Cerebellar cortex (tissue), 1 donor: ENCODE measurements around the gene CDKL1.
"Not testable (repeated sequence)": the region's sequence is repeated elsewhere in the genome, so short reads cannot be mapped to it uniquely, and the experiment has no call there.

Experiments
- DNase-seq: peaks from one replicate; pipeline ENCODE4 v3.0.0-alpha.2; 2015; ENCODE audit warnings: low spot score

Gene CDKL1

DNA sequence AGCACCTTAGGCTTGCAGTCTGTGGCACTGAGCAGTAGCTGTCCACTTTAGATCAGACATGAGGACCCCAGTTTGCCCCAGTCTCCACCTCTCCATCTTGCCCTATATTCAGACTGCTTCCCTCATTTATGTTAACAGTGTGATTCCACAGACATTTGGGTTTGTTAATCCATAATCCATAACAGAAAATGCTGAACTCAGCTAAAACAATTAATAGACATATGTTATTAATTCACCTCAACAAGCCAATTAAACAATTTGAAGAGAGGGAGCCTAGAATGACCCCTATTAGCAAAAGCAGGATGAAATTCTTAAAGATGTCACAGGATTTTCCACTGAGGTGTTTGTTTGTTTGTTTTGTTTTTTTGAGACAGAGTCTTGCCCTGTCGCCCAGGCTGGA is 9.1 kb downstream of the CDKL1 start:
- DNase-seq = no peak

DNA sequence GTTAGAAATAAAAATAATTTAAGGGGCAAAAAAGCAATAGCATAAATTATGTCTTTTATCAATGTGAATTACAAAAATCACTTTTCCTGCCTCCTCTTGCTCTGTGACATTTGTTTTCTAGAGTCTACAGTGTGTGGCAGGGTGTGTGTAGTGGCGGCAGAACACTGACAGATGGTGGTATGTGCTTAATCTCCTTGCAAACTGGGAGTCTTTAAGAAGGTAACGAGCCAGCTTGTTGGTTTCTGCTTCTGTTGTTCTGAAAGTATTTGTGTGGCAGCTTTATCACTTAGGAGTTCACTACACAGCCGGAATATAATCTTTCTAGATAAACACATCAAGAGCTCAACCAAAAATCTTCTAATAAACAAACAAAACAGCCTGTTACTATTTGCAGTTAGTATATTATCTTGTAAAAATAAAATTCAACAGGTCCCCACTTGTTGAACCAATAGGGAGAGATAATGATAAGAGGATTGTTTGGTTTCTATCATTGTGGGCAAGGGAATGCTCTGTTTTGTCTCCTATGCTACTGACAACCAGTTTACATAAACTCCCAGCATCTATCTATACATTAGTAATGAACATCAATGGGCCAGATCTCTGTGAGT is 13.0 kb downstream of the CDKL1 start:
- peak; percentile 51 for DNase-seq

DNA sequence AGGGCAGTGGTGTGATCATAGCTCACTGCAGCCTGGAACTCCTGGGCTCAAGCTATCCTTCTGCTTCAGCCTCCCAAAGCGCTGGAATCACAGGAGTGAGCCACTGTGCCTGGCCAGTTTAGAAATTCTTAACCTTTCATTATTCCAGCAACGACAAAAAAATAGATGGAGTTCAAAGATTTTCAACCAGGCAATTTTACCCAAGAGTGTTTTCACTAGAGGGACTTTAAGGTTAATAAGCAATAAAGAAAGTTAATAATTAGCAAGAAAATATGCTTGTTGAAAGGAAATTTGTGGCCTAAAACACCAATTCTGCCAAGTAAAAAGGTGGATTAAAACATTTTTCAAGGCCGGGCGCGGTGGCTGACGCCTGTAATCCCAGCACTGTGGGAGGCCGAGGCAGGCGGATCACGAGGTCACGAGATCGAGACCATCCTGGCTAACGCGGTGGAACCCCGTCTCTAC is 14.8 kb downstream of the CDKL1 start:
- DNase-seq = no peak

DNA sequence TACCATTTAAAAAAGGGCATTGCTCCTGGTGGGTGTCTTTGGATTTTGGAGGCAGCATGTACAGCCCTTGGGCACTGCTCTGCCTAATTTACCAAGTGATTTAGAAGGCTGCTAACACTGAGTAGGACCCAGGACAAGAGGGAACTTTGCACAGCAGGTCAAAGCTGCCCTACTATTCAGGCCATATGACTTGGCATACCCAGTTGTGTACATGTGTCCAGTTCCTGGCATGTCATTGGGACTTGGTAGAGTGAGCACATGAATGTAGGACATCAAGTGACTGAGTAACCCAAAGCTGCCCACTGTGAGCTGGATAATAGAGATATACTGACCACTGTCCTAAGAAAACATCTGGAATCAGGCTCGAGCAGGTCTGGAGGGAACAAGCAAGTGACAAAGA is 15.7 kb downstream of the CDKL1 start:
- no peak for DNase-seq

DNA sequence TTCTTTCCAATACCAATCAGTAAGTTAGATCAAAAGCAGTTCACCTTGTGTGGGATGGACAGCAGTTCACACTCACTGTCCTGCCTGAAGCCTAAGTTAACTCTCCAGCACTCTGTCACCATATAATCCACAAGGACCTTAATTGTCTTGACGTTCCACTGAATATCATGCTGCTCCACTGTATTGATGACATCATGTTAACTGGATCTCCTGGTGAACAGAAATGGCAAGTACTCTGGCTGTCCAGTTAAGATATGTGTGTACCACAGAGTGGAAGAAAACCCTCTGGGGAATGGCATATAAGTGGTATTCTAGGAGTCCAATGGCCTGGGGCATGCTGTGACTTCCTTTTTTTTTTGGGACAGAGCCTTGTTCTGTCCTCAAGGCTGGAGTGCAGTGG is 16.2 kb downstream of the CDKL1 start:
- DNase-seq = no peak

DNA sequence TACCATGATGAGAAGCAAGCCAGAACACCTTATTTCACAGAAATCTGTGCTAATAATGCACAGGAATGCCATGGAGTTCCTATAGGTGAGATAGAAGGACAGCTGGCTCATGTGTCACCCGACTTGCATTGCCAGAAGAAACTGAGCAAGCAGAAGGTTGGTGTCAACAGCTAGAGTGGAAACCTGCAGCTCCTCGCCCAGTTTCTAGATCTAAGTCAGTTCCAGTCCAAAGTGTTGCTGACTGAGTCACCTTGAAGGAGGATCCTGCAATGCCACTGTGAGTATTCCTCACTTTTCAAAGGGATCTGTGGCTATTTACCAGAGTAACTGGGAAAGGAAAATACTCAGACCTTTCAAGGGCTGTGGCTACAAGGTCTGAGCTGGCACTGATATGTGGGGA is 17.1 kb downstream of the CDKL1 start:
- DNase-seq = no peak

DNA sequence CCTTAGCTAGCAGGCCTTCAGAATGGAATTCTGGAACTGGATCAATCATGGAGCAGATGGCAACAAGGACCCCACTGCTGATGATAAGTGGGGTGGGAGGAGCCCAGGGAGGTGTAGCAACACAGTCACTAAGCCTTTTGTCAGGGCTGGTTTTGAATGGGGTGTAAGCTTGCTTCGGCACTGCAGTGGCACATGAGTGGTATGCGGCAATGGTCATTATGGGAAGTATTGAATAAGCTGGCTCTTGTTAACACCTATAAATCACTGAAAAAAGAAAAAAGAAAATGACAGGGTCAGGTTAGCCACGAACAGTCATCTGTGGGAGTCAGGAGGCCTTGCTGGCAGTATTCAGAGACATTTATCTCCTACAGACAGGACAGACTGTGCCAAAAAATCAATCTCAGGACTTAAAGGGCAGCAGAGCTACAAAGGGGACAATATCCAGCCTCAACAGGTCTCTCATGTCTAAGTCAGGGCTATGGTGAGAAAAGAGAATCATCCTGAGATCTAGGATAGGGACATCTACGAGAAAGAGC is 19.1 kb downstream of the CDKL1 start:
- no peak for DNase-seq

DNA sequence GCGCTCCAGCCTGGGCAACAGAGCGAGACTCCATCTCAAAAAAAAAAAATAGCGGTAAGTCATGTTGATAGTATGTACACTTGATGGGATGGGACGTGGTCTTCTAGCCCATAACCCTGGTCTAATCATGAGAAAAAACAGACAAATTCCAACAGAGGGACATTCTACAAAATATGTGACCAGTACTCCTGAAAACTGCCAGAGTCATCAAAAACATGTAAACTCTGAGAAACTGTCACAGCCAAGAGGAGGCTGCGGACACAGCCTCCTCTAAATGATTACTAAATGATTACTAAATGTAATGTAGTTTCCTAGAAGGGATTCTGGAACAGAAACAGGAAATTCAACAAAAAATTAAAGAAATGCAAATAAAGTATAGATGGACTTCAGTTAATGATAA is 20.9 kb downstream of the CDKL1 start:
- no peak for DNase-seq

DNA sequence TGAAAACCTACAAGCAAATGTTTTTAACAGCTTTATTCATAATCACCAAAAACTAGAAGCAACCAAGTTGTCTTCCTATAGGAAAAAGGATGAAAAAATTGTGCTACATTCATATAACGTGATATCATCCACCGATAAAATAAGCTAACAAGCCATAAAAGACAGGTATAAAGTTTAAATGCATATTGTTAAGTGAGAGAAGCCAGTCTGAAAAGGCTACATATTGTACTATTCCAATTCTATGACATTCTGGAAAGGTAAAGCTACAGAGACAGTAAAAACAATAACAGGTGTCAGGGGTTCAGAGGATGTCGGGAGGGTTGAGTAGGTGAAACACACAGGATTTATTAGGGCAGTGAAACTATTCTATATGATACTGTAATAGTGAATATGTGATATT is 22.7 kb downstream of the CDKL1 start:
- no peak for DNase-seq

DNA sequence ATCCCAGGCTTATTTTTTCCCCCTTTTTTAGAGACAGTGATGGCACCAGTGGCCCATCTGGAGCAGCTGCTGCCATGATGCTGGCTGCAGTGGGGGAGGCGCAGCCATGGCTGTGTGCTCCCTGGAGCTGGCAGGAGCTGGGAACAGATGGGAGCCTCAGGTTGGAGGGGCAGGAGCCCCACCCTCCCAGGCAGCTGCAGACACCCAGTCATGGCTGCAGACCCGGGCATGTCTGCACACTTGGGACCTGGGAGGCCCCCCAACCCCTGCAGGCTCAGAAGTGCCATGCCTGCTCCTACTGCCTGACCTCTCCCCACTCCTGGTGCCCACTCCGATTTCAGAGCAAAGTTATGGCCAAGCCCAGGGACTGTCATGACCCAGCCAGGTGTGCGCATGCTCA is 25.1 kb downstream of the CDKL1 start:
- no peak for DNase-seq

DNA sequence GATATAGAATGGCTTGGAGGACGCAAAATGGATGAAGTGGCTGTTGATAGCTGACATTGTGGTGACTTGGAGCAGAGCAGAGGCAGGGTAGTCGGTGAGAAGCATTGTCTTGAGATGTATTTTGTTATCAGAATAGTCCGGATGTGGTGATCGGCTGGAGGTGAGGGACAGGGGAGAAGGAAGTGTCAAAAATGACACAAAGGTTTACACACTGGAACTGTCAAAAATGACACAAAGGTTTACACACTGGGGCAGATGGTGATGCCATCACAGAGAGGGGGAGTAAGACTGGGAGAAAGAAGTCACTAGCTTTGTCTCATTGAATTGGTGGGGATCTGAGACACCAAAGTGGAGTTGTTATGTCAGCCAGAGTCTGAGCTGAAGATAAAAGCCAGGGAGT is 30.1 kb downstream of the CDKL1 start:
- DNase-seq = no peak

DNA sequence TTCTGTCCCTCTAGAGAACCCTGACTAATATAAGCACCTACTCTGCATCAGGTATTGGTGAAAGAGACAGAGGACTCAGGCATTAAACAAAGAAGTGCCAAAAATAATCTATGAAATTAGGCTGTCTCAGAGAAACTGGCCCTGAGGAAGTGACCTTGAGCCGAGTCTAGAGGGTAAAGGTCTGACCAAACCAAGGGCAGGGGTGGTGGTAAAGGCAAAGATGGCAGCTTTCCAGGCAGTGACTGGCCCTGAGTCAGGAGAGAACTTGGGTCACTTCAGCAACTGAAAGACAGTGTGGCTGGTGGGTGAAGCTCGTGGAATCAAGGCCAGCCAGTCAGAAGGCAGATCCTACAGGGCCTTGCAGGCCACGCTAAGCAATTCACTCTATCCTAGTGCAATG is 30.6 kb downstream of the CDKL1 start:
- DNase-seq = no peak

DNA sequence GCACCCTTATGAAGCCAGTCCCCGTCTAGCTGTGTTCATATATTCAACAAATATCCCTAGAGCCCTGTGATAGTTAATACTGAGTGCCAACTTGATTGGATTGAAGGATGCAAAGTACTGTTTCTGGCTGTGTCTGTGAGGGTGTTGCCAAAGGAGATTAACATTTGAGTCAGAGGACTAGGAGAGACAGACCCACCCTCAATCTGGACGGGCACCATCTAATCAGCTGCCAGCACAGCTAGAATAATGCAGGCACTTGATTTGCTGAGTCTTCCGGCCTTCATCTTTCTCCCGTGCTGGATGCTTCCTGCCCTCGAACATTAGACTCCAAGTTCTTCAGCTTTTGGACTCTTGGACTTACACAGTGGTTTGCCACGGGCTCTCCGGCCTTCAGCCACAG is 31.1 kb downstream of the CDKL1 start:
- not testable (repeated sequence) for DNase-seq

DNA sequence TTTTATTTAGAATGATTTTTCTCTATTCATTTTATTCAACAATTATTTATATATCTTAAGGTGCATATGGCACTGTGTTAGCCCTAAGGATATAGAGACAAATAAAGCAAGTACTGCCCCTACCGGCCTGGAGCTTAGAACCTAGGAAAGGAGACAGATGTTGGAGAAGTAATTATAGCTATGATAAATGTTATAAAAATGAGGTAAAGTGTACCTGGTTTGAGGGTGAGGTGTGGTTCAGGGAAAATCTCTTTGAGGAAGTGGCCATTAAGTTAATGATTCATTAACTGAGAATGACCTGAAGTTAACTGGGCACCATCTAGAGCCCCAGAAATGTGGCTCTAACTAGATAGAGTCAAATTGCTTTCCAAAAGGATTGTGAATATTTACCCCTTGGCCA is 31.9 kb downstream of the CDKL1 start:
- DNase-seq = no peak

DNA sequence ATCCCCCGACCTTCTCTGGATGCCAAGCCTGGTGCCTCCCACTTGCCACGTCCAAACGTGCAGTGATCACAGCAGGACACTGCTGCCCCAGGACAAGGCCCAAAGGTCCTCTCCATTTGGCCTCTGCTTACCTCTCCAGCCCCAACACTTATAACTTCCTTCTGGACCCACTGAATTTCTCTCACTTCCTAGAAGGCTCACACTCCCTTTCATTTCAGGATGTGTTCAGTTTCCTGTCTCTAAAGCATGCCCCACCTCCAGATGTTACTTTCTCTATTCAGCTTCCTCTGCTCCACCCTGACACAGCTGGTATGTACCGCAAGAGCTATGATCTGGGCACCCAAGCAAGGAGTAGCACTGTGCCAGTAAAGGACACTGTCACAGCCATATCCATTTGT is 33.0 kb downstream of the CDKL1 start:
- DNase-seq = no peak

DNA sequence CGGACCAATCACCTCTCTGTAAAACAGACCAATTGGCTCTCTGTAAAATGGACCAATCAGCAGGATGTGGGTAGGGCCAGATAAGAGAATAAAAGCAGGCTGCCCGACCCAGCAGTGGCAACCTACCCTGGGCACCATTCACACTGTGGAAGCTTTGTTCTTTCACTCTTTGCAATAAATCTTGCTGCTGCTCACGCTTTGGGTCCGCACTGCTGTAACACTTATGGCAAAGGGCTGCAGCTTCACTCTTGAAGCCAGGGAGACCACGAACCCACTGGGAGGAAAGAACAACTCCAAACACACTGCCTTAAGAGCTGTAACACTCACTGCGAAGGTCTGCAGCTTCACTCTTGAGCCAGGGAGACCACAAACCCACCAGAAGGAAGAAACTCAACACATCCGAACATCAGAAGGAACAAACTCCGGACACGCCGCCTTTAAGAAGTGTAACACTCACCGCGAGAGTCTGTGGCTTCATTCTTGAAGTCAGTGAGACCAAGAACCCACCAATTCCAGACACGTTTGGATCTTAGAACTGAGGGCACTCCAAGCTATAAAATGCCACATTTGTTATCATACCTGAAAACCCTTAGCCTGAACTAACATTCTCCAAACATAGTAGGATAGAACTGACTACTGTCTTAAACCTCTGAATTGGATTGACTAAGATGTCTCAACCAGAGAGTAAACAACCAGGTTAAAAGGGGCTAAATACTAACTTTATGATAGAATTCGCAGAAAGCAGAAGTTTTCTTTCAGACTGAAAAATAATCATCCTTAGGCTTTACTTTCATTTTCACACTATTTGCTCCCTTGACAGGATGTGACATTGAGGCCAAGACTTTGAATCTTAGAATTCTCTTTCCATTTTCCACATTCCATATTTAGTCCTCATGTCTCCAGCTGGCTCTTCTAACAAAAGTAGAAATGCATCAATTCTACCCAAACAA is 33.6 kb downstream of the CDKL1 start:
- no peak for DNase-seq

DNA sequence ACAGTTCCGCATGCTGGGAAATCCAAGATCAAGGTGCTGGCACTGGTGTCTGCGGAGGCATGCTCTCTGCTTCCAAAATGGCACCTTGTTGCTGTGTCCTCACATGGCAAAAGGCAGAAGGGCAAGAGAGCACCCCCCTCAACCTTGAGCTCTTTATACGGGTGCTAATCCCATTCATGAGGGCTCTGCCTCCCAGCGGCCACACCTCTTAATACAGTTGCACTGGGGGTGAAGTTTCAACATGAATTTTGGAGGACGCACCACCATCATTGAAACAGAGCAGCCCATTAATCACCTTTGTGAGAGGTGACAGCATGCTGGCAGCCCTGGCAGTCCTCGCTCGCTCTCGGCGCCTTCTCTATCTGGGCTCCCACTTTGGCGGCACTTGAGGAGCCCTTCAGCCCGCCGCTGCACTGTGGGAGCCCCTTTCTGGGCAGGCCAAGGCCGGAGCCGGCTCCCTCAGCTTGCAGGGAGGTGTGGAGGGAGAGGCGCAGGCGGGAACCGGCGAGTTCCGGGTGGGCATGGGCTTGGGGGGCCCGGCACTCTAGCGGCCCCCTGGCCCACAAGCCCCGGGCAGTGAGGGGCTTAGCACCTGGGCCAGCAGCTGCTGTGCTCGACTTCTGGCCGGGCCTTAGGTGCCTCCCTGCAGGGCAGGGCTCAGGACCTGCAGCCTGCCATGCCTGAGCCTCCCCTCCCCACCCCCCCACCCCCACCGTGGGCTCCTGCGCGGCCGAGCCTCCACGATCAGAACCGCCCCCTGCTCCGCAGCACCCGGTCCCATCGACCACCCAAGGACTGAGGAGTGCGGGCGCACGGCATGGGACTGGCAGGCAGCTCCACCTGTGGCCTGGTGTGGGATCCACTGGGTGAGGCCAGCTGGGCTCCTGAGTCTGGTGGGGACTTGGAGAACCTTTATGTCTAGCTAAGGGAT is 34.9 kb downstream of the CDKL1 start:
- not testable (repeated sequence) for DNase-seq

DNA sequence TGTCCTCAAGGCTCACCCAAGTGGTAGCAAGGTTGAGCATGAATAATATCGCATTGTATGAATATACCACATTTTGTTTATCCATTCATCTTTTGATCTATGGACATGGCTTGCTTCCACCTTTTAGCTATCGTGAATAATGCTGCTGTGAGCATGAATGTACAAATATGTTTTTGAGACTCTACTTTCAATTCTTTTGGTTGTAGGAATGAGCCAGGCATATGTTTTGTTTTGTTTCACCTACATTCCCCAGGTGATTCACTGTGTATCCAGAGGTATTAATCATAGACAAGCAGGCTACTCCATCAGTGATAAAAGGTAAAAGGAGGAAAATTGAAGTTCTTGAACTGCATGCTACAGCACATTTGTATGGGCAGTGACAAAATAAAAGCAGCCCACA is 35.8 kb downstream of the CDKL1 start:
- DNase-seq = no peak

DNA sequence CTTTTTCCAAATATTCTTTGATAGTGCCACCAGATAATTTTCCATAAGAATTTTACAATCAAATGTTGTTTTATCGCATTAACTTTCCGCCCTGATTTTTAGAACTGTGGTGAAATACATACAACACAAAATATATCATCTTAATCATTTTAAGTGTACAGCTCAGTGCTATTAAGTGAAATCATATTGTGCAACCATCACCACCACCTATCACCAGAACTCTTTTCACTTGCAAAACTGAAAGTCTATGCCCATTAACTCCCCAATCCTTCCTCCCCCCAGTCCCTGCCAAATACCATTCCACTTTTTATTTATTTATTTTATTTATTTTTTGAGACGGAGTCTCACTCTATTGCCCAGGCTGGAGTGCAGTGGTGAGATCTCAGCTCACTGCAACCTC is 36.6 kb downstream of the CDKL1 start:
- DNase-seq = no peak

DNA sequence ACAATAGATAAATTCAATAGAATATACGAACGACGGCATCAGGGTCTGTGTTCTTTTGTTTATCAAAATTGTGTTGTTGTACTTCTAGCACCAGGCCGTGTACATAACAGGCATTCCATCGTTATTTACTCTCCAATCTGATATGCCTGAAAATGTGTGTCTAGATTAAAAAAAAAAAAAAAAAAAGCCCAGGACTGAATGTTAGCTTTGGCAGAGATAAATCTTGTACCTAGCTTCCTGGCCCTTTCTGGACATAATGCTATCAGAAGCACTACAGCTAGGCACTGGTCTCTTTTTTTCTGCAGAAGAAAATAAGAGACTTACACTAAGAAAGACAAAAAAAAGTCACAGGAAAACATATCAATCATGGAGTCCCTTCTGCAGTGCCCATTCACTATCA is 37.0 kb downstream of the CDKL1 start:
- no peak for DNase-seq

DNA sequence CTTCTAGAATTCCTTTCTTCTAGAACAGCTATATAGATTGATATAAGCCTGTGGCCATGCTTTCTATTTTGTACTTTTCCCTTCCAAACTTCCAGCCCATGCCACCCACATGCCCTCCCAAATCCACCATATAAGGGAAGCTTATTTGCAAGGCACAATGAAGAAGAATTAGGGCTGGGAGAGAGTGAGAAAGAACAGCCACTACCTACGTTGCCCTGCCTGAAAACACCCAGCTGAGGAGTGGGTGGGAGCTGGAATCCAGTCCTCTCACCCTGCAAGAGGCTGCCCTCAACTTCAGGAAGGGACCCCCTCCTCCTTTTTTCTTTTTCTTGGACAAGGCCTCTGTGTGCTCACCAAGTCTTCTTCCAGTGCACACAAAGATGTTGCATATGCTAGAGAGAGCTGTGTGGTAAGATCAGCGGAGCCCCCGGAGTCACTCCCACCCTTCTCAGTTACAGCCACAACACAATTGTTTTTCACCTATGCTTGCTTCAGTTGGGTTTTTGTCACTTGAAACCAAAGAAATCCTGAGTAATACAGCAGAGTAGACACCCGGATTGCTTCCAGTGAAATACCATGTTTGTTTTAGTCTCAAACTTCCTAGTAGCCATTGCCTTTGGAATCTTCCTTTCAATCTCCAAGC is 38.8 kb downstream of the CDKL1 start:
- DNase-seq = no peak

DNA sequence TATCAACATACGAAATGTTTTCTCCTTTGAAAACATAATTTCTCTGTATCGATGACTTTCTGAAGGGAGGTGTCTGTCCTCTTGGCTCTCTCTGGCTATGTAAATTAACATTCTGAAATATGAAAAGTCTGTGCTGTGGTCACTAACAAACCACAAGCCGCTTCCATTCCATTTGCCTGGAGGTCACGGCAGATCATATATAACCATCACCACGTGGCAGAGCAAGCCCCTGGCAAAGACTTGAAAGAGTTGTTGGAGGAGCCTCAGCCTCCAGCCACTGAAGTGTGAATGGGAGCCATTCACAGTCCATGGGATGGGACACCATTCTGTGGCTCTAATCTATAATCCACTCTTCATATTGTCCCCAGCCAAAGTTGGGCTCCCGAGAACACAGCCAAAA is 39.6 kb downstream of the CDKL1 start:
- DNase-seq = no peak
